ENCODE results near the gene DUSP22. TPM values are rescaled to one million over a fixed set of nuclear protein-coding genes. Genes with fewer than 3 reads are reported as not detected.
A peak's percentile ranks its signal among the peaks of the same experiment; 100 is the strongest.
"Not testable (repeated sequence)": the region's sequence is repeated elsewhere in the genome, so short reads cannot be mapped to it uniquely, and the experiment has no call there.

Gene DUSP22
- total RNA-seq, 1 donor, result 17.0 TPM

DNA sequence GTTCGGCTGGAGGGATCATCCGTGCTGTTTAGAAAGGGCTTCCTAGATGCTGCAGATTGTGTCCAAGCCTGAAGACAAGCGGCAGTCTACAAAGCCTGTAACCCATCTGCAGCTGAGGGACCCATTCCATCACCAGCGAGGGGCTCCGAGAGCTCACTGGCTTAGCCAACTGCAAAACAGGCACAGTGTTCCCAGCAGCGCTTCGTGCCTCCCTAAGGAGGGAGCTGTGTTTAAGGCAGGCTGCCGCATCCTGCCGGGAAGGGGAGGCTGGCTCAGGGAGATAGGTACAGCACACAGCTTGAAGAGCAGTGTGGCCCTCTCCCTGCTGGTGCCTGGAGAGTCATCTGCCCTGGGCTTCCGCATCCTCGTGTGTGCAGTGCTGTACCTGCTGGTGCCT is 32.4 kb downstream of the DUSP22 start:
- DNase-seq (ENCODE audit: low read depth), result no peak
- TF ChIP-seq, protein P1, sequence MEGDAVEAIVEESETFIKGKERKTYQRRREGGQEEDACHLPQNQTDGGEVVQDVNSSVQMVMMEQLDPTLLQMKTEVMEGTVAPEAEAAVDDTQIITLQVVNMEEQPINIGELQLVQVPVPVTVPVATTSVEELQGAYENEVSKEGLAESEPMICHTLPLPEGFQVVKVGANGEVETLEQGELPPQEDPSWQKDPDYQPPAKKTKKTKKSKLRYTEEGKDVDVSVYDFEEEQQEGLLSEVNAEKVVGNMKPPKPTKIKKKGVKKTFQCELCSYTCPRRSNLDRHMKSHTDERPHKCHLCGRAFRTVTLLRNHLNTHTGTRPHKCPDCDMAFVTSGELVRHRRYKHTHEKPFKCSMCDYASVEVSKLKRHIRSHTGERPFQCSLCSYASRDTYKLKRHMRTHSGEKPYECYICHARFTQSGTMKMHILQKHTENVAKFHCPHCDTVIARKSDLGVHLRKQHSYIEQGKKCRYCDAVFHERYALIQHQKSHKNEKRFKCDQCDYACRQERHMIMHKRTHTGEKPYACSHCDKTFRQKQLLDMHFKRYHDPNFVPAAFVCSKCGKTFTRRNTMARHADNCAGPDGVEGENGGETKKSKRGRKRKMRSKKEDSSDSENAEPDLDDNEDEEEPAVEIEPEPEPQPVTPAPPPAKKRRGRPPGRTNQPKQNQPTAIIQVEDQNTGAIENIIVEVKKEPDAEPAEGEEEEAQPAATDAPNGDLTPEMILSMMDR (IDR thresholded peaks at IDR 0.05; ENCODE audit: insufficient read depth, low read length), result no peak
- no peak overlapping the region for H3K4me3 ChIP-seq (ENCODE audit: low read depth, low read length)

GRCh38 chr6:325161-325860 is 33.0 kb downstream of the DUSP22 start:
- H3K4me3 ChIP-seq (ENCODE audit: low read depth, low read length); DNase-seq (ENCODE audit: low read depth): not testable (repeated sequence)

GRCh38 chr6:326066-326465 is 33.8 kb downstream of the DUSP22 start:
- not testable (repeated sequence) for H3K4me3 ChIP-seq (ENCODE audit: low read depth, low read length); DNase-seq (ENCODE audit: low read depth)

- DNase-seq (ENCODE audit: low read depth), result no peak
- H3K4me3 ChIP-seq (ENCODE audit: low read depth, low read length), result no peak overlapping the region
- TF ChIP-seq, protein P1 (IDR thresholded peaks at IDR 0.05; ENCODE audit: insufficient read depth, low read length), result no peak
Observed at GRCh38 chr6:326896-327537, 34.7 kb downstream of the DUSP22 start.

GRCh38 chr6:327538-328116 is 35.3 kb downstream of the DUSP22 start:
- no peak overlapping the region for H3K4me3 ChIP-seq (ENCODE audit: low read depth, low read length)
- peak; percentile 54 for DNase-seq (ENCODE audit: low read depth)
- TF ChIP-seq, protein P1 (IDR thresholded peaks at IDR 0.05; ENCODE audit: insufficient read depth, low read length), result no peak

- DNase-seq (ENCODE audit: low read depth), result peak; percentile 91
- H3K4me3 ChIP-seq (ENCODE audit: low read depth, low read length), result peak overlapping the region; percentile 1
- TF ChIP-seq, protein P1 (IDR thresholded peaks at IDR 0.05; ENCODE audit: insufficient read depth, low read length), result peak; percentile 11
Observed at GRCh38 chr6:328136-328670, 35.9 kb downstream of the DUSP22 start.

DNA sequence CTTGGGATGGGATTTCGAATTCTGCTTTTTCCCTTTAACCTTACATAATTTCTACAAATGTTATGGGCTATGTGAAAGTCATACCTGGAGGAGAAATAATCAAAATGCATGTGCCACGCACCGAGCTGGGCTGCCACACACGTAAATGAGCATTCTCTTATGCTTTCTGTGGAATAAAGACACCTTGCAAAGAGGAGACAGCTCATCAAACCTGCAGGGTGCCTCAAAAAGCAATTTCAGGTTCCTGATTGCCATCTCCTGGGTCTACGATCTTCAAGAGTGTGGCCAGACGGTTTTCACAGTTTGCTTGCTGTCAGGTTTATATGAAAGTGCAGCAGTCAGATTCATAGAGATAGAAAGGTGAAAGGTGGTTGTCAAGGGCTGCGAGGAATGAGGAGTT is 36.6 kb downstream of the DUSP22 start:
- no peak overlapping the region for H3K4me3 ChIP-seq (ENCODE audit: low read depth, low read length)
- TF ChIP-seq, protein P1 (IDR thresholded peaks at IDR 0.05; ENCODE audit: insufficient read depth, low read length), result no peak
- no peak for DNase-seq (ENCODE audit: low read depth)

All from fibroblast of the aortic adventitia (primary cell).